ENCODE results near the gene RDX. TPM values are rescaled to one million over a fixed set of nuclear protein-coding genes. Genes with fewer than 3 reads are reported as not detected.

Gene RDX
- total RNA-seq, 4 donors from 2014 or later, result 95.7 to 140 (median 115) TPM

DNA sequence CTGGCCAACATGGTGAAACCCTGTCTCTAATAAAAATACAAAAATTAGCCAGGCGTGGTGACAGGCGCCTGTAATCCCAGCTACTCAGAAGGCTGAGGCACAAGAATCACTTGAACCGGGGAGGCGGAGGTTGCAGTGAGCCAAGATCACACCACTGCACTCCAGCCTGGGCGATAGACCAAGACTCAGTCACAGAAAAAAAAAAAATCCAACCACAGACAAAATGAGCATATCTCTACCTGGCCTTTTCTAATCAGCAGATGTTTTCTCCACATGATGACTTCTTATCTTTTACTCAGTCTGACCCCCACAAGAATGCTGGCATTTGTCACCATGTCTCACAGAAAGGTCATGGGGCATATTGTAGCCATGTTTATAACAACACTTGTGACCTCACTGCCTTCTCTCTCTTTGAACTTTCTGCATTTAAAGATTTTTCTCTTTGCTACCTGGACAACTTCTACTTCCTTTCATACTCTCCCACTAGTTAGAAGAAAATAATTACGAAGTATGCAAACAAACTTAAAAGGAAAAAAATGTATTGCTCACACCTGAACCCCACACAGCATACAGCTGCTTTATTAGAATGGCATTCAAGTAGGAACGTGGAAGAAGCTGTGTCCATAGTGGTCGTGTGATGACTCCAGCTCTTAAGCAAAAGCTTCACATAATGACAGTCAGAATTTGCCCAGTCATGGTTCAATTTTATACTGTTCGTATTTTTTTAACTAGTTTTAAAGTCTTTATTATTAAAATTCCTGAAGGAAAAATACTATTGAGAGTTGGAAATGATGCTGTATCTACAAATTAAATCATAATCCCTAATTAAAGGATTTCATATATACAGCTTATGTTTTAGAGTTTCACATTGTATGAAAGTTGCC lies 137.9 kb downstream of the RDX start:
- no peak overlapping the region for H3K27ac ChIP-seq
- no peak overlapping the region for H3K4me3 ChIP-seq
- no peak for TF ChIP-seq POLR2A (IDR thresholded peaks at IDR 0.05)
- TF ChIP-seq CTCF (IDR thresholded peaks at IDR 0.05 in 4 of 5, conservative IDR thresholded peaks at IDR 0.05 in 1 of 5), result no peak
- H3K4me1 ChIP-seq, result no peaks in the 10 kb centered on the region
- no peak for DNase-seq
- peaks cover 0 to 45% of the 10 kb centered on the region in 2 donors for H3K36me3 ChIP-seq
- H3K27me3 ChIP-seq, result no peaks in the 10 kb centered on the region
- intact Hi-C loops (cut with DNase I; ENCODE audit: low total_unique reads) (no loop called here), in situ Hi-C loops (cut with MboI; ENCODE audit: low sequenced_read_pairs in 4 of 4) (no loop called here)
- H3K9me3 ChIP-seq, result no peaks in the 10 kb centered on the region
- no peak for ATAC-seq

- ATAC-seq (no peak), DNase-seq (no peak)
- Histone ChIP-seq H3K27ac (no peak overlapping the region), H3K27me3 (no peaks in the 10 kb centered on the region), H3K4me3 (no peak overlapping the region), H3K9me3 (no peaks in the 10 kb centered on the region), H3K4me1 (no peaks in the 10 kb centered on the region), H3K36me3 (peaks cover 0 to 29% of the 10 kb centered on the region in 2 donors)
- in situ Hi-C loops (cut with MboI; ENCODE audit: low sequenced_read_pairs in 4 of 4) (no loop called here), intact Hi-C loops (cut with DNase I; ENCODE audit: low total_unique reads) (no loop called here)
- no peak for TF ChIP-seq CTCF (IDR thresholded peaks at IDR 0.05 in 4 of 5, conservative IDR thresholded peaks at IDR 0.05 in 1 of 5)
These were observed 139.9 kb downstream of the RDX start for GRCh38 chr11:110156503-110156902.

GRCh38 chr11:110153474-110153873 lies 142.9 kb downstream of the RDX start:
- in situ Hi-C loops (cut with MboI; ENCODE audit: low sequenced_read_pairs in 4 of 4) (no loop called here), intact Hi-C loops (cut with DNase I; ENCODE audit: low total_unique reads) (no loop called here)
- TF ChIP-seq CTCF (IDR thresholded peaks at IDR 0.05 in 4 of 5, conservative IDR thresholded peaks at IDR 0.05 in 1 of 5) (no peak), POLR2A (IDR thresholded peaks at IDR 0.05) (no peak)
- ATAC-seq, result no peak
- no peak for DNase-seq
- no peak overlapping the region for H3K4me3 ChIP-seq
- H3K9me3 ChIP-seq, result no peaks in the 10 kb centered on the region
- H3K27ac ChIP-seq, result no peak overlapping the region
- no peaks in the 10 kb centered on the region for H3K27me3 ChIP-seq
- H3K36me3 ChIP-seq, result no peaks in the 10 kb centered on the region
- peaks cover 2% of the 10 kb centered on the region in 2 donors for H3K4me1 ChIP-seq

DNA sequence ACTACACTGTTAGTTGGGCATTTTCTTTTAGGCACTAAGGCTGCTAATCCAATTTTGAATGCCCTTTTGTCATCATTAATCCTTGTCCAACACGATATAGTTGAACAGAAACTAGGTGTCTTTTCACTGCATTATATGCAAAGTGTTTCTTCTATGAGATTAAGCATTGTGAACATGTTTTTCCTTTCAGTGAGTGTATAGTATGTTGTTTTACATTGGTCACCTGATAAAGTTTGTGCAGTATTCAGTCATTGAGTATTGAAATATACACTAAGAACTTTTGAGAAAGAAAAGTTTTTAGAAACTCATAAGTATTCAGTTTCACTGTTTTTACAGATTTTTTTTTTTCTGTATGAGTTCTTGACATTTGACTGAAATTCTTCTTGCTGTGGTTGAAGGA lies 144.2 kb downstream of the RDX start:
- in situ Hi-C loops (cut with MboI; ENCODE audit: low sequenced_read_pairs in 4 of 4), result no loop called here
- no peak for DNase-seq
- ATAC-seq, result no peak
- Histone ChIP-seq H3K4me3 (no peak overlapping the region), H3K27me3 (no peaks in the 10 kb centered on the region), H3K4me1 (peaks cover 10 to 11% of the 10 kb centered on the region in 2 donors), H3K36me3 (no peaks in the 10 kb centered on the region), H3K9me3 (no peaks in the 10 kb centered on the region), H3K27ac (no peak overlapping the region)
- no peak for TF ChIP-seq CTCF (IDR thresholded peaks at IDR 0.05 in 4 of 5, conservative IDR thresholded peaks at IDR 0.05 in 1 of 5)
- no peak for TF ChIP-seq POLR2A (IDR thresholded peaks at IDR 0.05)
- intact Hi-C loops (cut with DNase I; ENCODE audit: low total_unique reads), result no loop called here
